GM21381 (cell line): ENCODE results near the gene BRCA1.
"Not testable (repeated sequence)": the region's sequence is repeated elsewhere in the genome, so short reads cannot be mapped to it uniquely, and the experiment has no call there.

ENCODE experiments used
- ATAC-seq: cut with Tn5 transposase; IDR thresholded peaks from one replicate; pipeline ENCODE4 v1.9.1; 2021; ENCODE audit warnings: mild to moderate bottlenecking, moderate library complexity; ENCODE audit not compliant: unreplicated experiment

The BRCA1 gene

GRCh38 chr17:43134774-43135453, 9.8 kb upstream of the BRCA1 start:
- ATAC-seq, result no peak

GRCh38 chr17:43133439-43133838, 8.3 kb upstream of the BRCA1 start:
- not testable (repeated sequence) for ATAC-seq

- no peak for ATAC-seq
Measured at GRCh38 chr17:43132117-43132516, 7.0 kb upstream of the BRCA1 start.

GRCh38 chr17:43129671-43130010, 4.5 kb upstream of the BRCA1 start:
- no peak for ATAC-seq

- not testable (repeated sequence) for ATAC-seq
Measured at GRCh38 chr17:43127333-43127876, 2.2 kb upstream of the BRCA1 start.

- no peak for ATAC-seq
Measured at GRCh38 chr17:43126911-43127290, 1.7 kb upstream of the BRCA1 start.

- ATAC-seq, result no peak
Measured at GRCh38 chr17:43125967-43126910, 1.1 kb upstream of the BRCA1 start.

GRCh38 chr17:43118679-43119615, 6.2 kb downstream of the BRCA1 start:
- no peak for ATAC-seq

GRCh38 chr17:43114151-43114552, 11.0 kb downstream of the BRCA1 start:
- ATAC-seq, result no peak

GRCh38 chr17:43106552-43106951, 18.6 kb downstream of the BRCA1 start:
- no peak for ATAC-seq

- no peak for ATAC-seq
Measured at GRCh38 chr17:43105146-43105545, 20.0 kb downstream of the BRCA1 start.

- ATAC-seq, result no peak
Measured at GRCh38 chr17:43104665-43105064, 20.5 kb downstream of the BRCA1 start.

GRCh38 chr17:43095364-43095763, 29.8 kb downstream of the BRCA1 start:
- ATAC-seq, result not testable (repeated sequence)

- ATAC-seq, result no peak
Measured at GRCh38 chr17:43094129-43094835, 30.9 kb downstream of the BRCA1 start.

- ATAC-seq, result no peak
Measured at GRCh38 chr17:43092901-43093300, 32.3 kb downstream of the BRCA1 start.

GRCh38 chr17:43090022-43090421, 35.1 kb downstream of the BRCA1 start:
- no peak for ATAC-seq

GRCh38 chr17:43085474-43085873, 39.7 kb downstream of the BRCA1 start:
- no peak for ATAC-seq

GRCh38 chr17:43079641-43080302, 45.4 kb downstream of the BRCA1 start:
- no peak for ATAC-seq

GRCh38 chr17:43074869-43075268, 50.3 kb downstream of the BRCA1 start:
- no peak for ATAC-seq

- ATAC-seq, result no peak
Measured at GRCh38 chr17:43070872-43071271, 54.3 kb downstream of the BRCA1 start.
